Measurements from ENCODE around the gene RNF214. TPM values are rescaled to one million over a fixed set of nuclear protein-coding genes. Genes with fewer than 3 reads are reported as not detected.

Gene RNF214
- total RNA-seq, 2 donors from 2014 or later: 46.4 to 51.1 TPM

GRCh38 chr11:117187428-117187798 lies 45.1 kb upstream of the RNF214 start:
- Mint-ChIP-seq H3K27ac (no peak overlapping the region), H3K36me3 (ENCODE audit: low read depth) (peaks cover 35% of the 10 kb centered on the region), H3K27me3 (ENCODE audit: insufficient read depth) (no peaks in the 10 kb centered on the region), H3K4me1 (no peaks in the 10 kb centered on the region), H3K4me3 (no peak overlapping the region), H3K9me3 (no peaks in the 10 kb centered on the region)
- no peaks in the 10 kb centered on the region for H3K27me3 ChIP-seq (ENCODE audit: control insufficient read depth, insufficient read depth, low read length, poor library complexity, severe bottlenecking)
- H3K36me3 ChIP-seq (ENCODE audit: control insufficient read depth, insufficient read depth, low read length): peaks cover 28% of the 10 kb centered on the region
- DNase-seq: peak; percentile 34
- H3K9me3 ChIP-seq (ENCODE audit: control insufficient read depth, low read length): no peaks in the 10 kb centered on the region
- H3K4me1 ChIP-seq (ENCODE audit: control insufficient read depth, insufficient read depth, low read length): no peaks in the 10 kb centered on the region
- TF ChIP-seq CTCF (conservative IDR thresholded peaks at IDR 0.05): no peak
- H3K4me3 ChIP-seq (ENCODE audit: low read length): no peak overlapping the region
- 91 to 96% methylated on average over 9 to 13 of the region's 13 CpGs for WGBS, 2 experiments (ENCODE audit: insufficient coverage in 1 of 2, insufficient read length in 1 of 2)
- H3K27ac ChIP-seq (ENCODE audit: low read depth, low read length): no peak overlapping the region
- no peak overlapping the region for H3K9ac ChIP-seq (ENCODE audit: extremely low read depth, low read length, poor library complexity, severe bottlenecking)

- no peaks in the 10 kb centered on the region for H3K27me3 Mint-ChIP-seq (ENCODE audit: insufficient read depth)
- H3K9ac ChIP-seq (ENCODE audit: extremely low read depth, low read length, poor library complexity, severe bottlenecking): no peak overlapping the region
- no peak overlapping the region for H3K27ac ChIP-seq (ENCODE audit: low read depth, low read length)
- no peak overlapping the region for H3K4me3 Mint-ChIP-seq
- H3K9me3 Mint-ChIP-seq: no peaks in the 10 kb centered on the region
- peaks cover 23% of the 10 kb centered on the region for H3K36me3 ChIP-seq (ENCODE audit: control insufficient read depth, insufficient read depth, low read length)
- no peak overlapping the region for H3K4me3 ChIP-seq (ENCODE audit: low read length)
- H3K4me1 ChIP-seq (ENCODE audit: control insufficient read depth, insufficient read depth, low read length): no peaks in the 10 kb centered on the region
- no peak overlapping the region for H3K27ac Mint-ChIP-seq
- H3K9me3 ChIP-seq (ENCODE audit: control insufficient read depth, low read length): no peaks in the 10 kb centered on the region
- WGBS, 2 experiments (ENCODE audit: insufficient coverage in 1 of 2, insufficient read length in 1 of 2): 93% methylated on average over 9 to 16 of the region's 16 CpGs
- DNase-seq: peak; percentile 33
- H3K36me3 Mint-ChIP-seq (ENCODE audit: low read depth): peaks cover 33% of the 10 kb centered on the region
- no peaks in the 10 kb centered on the region for H3K4me1 Mint-ChIP-seq
- H3K27me3 ChIP-seq (ENCODE audit: control insufficient read depth, insufficient read depth, low read length, poor library complexity, severe bottlenecking): no peaks in the 10 kb centered on the region
- no peak for TF ChIP-seq CTCF (conservative IDR thresholded peaks at IDR 0.05)
Observed at GRCh38 chr11:117187799-117188481, 44.5 kb upstream of the RNF214 start.

GRCh38 chr11:117188620-117189081 lies 43.8 kb upstream of the RNF214 start:
- Histone ChIP-seq H3K9ac (ENCODE audit: extremely low read depth, low read length, poor library complexity, severe bottlenecking) (no peak overlapping the region), H3K9me3 (ENCODE audit: control insufficient read depth, low read length) (no peaks in the 10 kb centered on the region), H3K27me3 (ENCODE audit: control insufficient read depth, insufficient read depth, low read length, poor library complexity, severe bottlenecking) (no peaks in the 10 kb centered on the region), H3K27ac (ENCODE audit: low read depth, low read length) (no peak overlapping the region), H3K36me3 (ENCODE audit: control insufficient read depth, insufficient read depth, low read length) (peaks cover 19% of the 10 kb centered on the region), H3K4me3 (ENCODE audit: low read length) (no peak overlapping the region), H3K4me1 (ENCODE audit: control insufficient read depth, insufficient read depth, low read length) (no peaks in the 10 kb centered on the region)
- no peak for TF ChIP-seq CTCF (conservative IDR thresholded peaks at IDR 0.05)
- DNase-seq: peak; percentile 41
- WGBS, 2 experiments (ENCODE audit: insufficient coverage in 1 of 2, insufficient read length in 1 of 2): 89 to 90% methylated on average over 19 to 20 of the region's 20 CpGs
- peaks cover 34% of the 10 kb centered on the region for H3K36me3 Mint-ChIP-seq (ENCODE audit: low read depth)
- no peak overlapping the region for H3K27ac Mint-ChIP-seq
- no peak overlapping the region for H3K4me3 Mint-ChIP-seq
- H3K4me1 Mint-ChIP-seq: no peaks in the 10 kb centered on the region
- no peaks in the 10 kb centered on the region for H3K9me3 Mint-ChIP-seq
- H3K27me3 Mint-ChIP-seq (ENCODE audit: insufficient read depth): no peaks in the 10 kb centered on the region
